AG04449 (cell line): Measurements from ENCODE around the gene FBXO42.

Experiments
- CTCF ChIA-PET: fragments of 350-600 bp; formaldehyde crosslinking; extraction: SDS; loops from one replicate; lab custom pipeline; 2021; ENCODE audit warnings: antibody characterized with exemption; lab: Yijun Ruan, JAX
- POLR2A ChIA-PET: fragments of 400-600, 350-600 bp; formaldehyde crosslinking; extraction: SDS; loops from one replicate; lab custom pipeline; 2020; ENCODE audit warnings: antibody characterized with exemption, inconsistent platforms; lab: Yijun Ruan, JAX
- DNase-seq: peaks from one replicate; pipeline ENCODE4 v3.0.0-alpha.2; 2010; ENCODE audit warnings: low read depth, low spot score
- H3K4me3 ChIP-seq: 2 replicates; pipeline ENCODE4 v1.5.1; 2011; ENCODE audit warnings: low read depth, mild to moderate bottlenecking, control low read depth, low read length
- TF ChIP-seq, protein P1 (sequence below): IDR thresholded peaks from one replicate; pipeline ENCODE4 v1.5.1; 2011; ENCODE audit warnings: mild to moderate bottlenecking, moderate library complexity, low read length, control low read depth, inconsistent platforms; ENCODE audit not compliant: insufficient read depth; ENCODE audit errors: missing control alignments

FBXO42 gene

DNA sequence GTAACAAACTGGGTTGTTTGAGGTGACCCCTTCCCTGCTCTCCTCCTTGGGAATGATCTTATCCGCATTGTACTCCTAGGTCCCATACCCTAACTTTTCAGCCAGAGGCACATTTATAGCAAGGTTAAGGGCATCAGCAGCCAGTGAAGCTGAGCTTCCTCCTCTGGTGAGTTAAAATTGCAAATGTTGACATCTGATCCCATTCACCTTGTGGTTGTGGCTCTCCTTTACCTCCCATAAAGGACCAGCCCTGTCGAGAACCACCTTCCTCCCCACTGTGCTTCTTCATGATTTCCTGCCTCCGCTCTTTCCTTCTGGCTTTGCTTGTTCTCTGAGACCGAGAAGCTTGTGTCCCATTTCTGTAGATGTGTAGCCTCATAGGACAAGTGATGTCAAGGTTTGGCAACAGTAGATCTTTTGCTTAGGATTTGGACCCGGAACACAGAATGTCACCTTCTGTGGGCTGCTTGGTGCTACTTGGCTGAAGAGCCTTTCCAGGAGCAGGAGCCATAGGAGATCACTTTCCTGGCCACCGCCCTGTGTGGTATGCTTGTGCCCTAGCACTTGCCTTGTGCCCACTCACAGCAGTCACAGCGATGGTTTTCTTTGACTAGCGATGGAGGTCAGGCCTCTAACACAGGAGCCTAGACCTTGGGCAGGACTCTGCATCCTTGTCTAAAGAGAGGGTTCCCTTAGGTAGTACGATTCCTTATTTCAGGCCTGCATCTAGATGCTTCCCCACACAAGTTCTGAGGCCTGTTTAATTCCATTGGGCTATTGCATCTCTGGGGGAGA, 33.6 kb upstream of the FBXO42 start:
- TF ChIP-seq, protein P1, sequence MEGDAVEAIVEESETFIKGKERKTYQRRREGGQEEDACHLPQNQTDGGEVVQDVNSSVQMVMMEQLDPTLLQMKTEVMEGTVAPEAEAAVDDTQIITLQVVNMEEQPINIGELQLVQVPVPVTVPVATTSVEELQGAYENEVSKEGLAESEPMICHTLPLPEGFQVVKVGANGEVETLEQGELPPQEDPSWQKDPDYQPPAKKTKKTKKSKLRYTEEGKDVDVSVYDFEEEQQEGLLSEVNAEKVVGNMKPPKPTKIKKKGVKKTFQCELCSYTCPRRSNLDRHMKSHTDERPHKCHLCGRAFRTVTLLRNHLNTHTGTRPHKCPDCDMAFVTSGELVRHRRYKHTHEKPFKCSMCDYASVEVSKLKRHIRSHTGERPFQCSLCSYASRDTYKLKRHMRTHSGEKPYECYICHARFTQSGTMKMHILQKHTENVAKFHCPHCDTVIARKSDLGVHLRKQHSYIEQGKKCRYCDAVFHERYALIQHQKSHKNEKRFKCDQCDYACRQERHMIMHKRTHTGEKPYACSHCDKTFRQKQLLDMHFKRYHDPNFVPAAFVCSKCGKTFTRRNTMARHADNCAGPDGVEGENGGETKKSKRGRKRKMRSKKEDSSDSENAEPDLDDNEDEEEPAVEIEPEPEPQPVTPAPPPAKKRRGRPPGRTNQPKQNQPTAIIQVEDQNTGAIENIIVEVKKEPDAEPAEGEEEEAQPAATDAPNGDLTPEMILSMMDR = no peak
- CTCF ChIA-PET = interaction anchor here (1.0 to 2.0 kb wide), 3 partner anchors 15 to 54 kb away, joined by 3 to 5 read pairs (median 5); partner anchors contain the start of gene NECAP2
- POLR2A ChIA-PET = interaction anchor here (1.0 kb wide), 1 partner anchor 14 kb away, joined by 3 read pairs; no protein-coding TSS in a partner anchor
- no peak for DNase-seq
- no peak overlapping the region for H3K4me3 ChIP-seq

DNA sequence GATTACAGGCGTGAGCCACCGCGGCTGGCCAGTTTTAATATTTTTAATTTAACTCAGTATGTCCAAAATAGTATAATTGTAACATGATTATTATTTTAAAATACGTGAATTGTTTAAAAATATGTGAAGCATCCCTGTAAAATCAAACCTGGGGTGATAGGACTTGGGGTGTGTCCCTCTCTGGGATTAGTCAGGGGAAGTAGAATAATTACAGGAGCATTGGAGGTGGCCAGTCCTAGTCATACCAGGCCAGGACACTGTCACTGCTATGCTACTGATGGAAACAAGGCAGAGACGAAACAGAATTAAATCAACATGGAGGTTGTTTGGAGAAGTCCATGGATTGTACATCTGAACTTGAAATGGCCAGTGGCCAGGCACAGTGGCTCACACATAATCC, 31.6 kb upstream of the FBXO42 start:
- DNase-seq = no peak
- no peak overlapping the region for H3K4me3 ChIP-seq
- ChIA-PET CTCF (interaction anchor here (1.6 kb wide), 1 partner anchor 56 kb away, joined by 4 read pairs; no protein-coding TSS in a partner anchor), POLR2A (no interaction called here)
- TF ChIP-seq, protein P1 = no peak

DNA sequence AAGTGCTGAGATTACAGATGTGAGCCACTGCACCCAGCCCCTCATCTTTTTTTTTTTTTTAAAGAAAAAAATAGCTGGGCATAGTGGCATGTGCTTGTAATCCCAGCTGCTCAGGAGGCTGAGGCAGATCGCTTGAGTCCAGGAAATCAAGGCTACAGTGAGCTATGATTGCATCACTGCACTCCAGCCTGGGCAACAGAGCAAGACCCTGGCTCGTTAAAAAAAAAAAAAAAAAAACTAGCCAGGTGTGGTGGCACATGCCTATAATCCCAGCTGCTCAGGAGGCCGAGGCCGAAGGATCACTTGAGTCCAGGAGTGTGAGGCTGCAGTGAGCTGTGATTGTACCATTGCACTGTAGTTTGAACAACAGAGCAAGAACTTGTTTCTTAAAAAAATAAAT, 28.6 kb upstream of the FBXO42 start:
- POLR2A ChIA-PET = interaction anchor here (0.5 kb wide), 1 partner anchor 51 kb away, joined by 4 read pairs; no protein-coding TSS in a partner anchor
- H3K4me3 ChIP-seq = no peak overlapping the region
- CTCF ChIA-PET = interaction anchor here (1.4 kb wide), 1 partner anchor 137 kb away, joined by 3 read pairs; no protein-coding TSS in a partner anchor
- TF ChIP-seq, protein P1 = no peak
- no peak for DNase-seq

DNA sequence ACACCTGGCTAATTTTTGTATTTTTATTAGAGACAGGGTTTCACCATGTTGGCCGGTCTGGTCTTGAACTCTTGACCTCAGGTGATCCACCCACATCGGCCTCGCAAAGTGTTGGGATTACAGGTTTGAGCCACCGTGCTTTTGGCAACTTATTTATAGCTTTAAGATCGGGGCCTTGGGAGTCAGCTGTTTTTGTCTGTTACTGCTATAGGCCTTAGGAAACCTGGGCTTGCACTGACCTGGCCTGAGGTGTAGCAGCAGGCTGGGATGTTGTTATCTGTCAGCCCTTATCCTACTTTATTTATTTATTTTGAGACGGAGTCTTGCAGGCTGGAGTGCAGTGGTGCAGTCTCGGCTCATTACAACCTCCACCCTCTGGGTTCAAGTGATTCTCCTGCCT, 26.2 kb upstream of the FBXO42 start:
- TF ChIP-seq, protein P1 = no peak
- CTCF ChIA-PET = no interaction called here
- H3K4me3 ChIP-seq = no peak overlapping the region
- no peak for DNase-seq
- POLR2A ChIA-PET = no interaction called here

DNA sequence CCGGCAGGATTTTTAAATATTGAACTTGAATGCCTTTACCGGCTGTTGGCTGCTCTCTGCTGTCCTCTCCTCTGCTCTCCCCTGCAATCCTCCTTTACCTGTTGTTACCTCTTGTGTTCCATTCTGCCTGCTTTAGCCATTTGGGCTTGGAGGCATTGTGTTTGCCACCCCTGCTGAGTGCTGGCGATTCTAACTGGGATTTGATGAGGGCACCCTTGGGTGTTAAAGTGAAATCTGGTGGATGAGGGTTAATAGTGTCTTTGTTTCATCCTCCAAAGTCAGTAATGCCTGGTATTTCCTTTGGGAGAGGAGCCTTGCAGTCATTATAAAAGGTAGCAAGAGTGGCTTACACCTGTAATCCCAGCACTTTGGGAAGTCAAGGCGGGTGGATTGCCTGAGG, 24.7 kb upstream of the FBXO42 start:
- CTCF ChIA-PET = no interaction called here
- DNase-seq = no peak
- H3K4me3 ChIP-seq = no peak overlapping the region
- TF ChIP-seq, protein P1 = no peak
- POLR2A ChIA-PET = no interaction called here

DNA sequence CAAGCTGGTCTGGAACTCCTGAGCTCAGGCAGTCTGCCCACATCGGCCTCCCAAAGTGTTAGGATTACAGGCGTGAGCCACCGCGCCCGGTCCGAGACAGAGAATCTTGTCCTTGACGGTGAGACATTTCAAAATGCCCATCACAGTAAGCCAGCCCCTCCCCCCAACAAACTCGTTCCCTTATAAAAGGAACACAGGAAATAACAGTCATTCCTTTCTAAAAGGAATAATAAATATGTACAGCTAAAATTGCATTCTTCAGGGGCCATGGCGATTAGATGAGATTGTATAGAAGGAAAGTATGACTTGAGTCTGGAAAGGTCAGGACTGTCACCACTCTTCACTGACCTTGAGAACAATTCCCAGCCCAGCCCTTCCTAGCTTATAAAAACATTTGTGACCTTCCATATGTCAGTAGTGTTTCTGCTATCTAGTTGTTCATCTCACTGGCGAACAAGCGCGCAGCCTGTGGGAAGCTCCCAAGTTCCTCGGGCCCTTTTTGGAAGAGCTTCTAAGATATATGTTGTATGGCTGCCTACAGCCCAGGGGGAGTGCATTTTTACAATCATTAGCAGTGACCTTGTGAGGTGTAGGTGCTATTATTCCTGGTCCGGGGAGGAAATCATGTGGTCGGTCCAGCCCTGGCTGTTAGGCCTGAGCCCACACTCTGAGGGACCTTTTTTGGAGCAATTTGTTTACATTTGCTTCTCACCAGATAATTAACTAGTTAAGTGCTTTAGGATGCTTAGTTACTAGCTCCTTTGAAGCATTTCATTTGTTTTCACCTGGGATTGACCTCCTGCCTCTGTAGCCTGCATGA, 23.5 kb upstream of the FBXO42 start:
- CTCF ChIA-PET = interaction anchor here (0.9 to 3.3 kb wide), 6 partner anchors 10 to 293 kb away, joined by 3 to 10 read pairs (median 4); partner anchors contain the start of genes FBXO42 and NECAP2

More for the DNA sequence above, 23.5 kb upstream of the FBXO42 start:
- no peak overlapping the region for H3K4me3 ChIP-seq
- DNase-seq = no peak
- POLR2A ChIA-PET = interaction anchor here (0.6 kb wide), 1 partner anchor 39 kb away, joined by 3 read pairs; no protein-coding TSS in a partner anchor
- TF ChIP-seq, protein P1 = no peak
